Left ventricle myocardium inferior (tissue), 1 donor: ENCODE results near the gene NSMF. TPM values are rescaled to one million over a fixed set of nuclear protein-coding genes. Genes with fewer than 3 reads are reported as not detected.

Experiments
- DNase-seq: peaks from one replicate; pipeline ENCODE4 v3.0.0-alpha.2; 2020
- H3K27ac ChIP-seq: fragments of 200-600 bp; replicated peaks from 2 replicates; pipeline ENCODE4 v1.8.0; 2021
- H3K27me3 ChIP-seq: fragments of 200-600 bp; 2 replicates; pipeline ENCODE4 v1.8.0; 2021; ENCODE audit warnings: low read depth
- H3K36me3 ChIP-seq: fragments of 200-600 bp; 2 replicates; pipeline ENCODE4 v1.8.0; 2021
- H3K4me1 ChIP-seq: fragments of 200-600 bp; 2 replicates; pipeline ENCODE4 v1.8.0; 2021
- H3K4me3 ChIP-seq: fragments of 200-600 bp; 2 replicates; pipeline ENCODE4 v1.8.0; 2021; ENCODE audit warnings: mild to moderate bottlenecking, moderate library complexity
- H3K9me3 ChIP-seq: fragments of 200-600 bp; replicated peaks from 2 replicates; pipeline ENCODE4 v1.8.0; 2021
- CTCF ChIP-seq: fragments of 200-600 bp; IDR thresholded peaks from 2 replicates; pipeline ENCODE4 v1.8.0; 2021; ENCODE audit warnings: antibody characterized with exemption, mild to moderate bottlenecking, borderline replicate concordance
- intact Hi-C: fragments of 100-400 bp; cut with micrococcal nuclease; formaldehyde crosslinking; loops from one replicate; pipeline ENCODE4 v1.11.0; 2022
- total RNA-seq: library from RNA; stranded (reverse); fragmentation: NEBNext Ultra II Directional; extraction: Animal tissue kit (Norgen Biotek cat#: 25700); gene quantifications from one replicate; pipeline ENCODE4 v1.2.1, GENCODE V29; 2021
- donor health status: DM: no; HTN: yes; CAD: no; lungs with severe emphysema.

The NSMF gene
- total RNA-seq, 1 donor from 2014 or later, result 9.8 TPM

- intact Hi-C loops, result no loop called here
- Histone ChIP-seq H3K4me1 (peaks cover 4% of the 10 kb centered on the region), H3K9me3 (no peaks in the 10 kb centered on the region), H3K36me3 (peaks cover 19% of the 10 kb centered on the region), H3K27me3 (peaks cover 21% of the 10 kb centered on the region), H3K27ac (no peak overlapping the region), H3K4me3 (no peak overlapping the region)
- no peak for DNase-seq
- no peak for TF ChIP-seq CTCF
Measured at GRCh38 chr9:137447722-137448601, 11.2 kb downstream of the NSMF start.

- intact Hi-C loops, result no loop called here
- no peak overlapping the region for H3K27ac ChIP-seq
- no peak for DNase-seq
Measured at GRCh38 chr9:137446851-137447471, 12.2 kb downstream of the NSMF start.

GRCh38 chr9:137445930-137446431 lies 13.2 kb downstream of the NSMF start:
- Histone ChIP-seq H3K27me3 (peaks cover 40% of the 10 kb centered on the region), H3K9me3 (no peaks in the 10 kb centered on the region), H3K4me3 (no peak overlapping the region), H3K36me3 (peaks cover 11% of the 10 kb centered on the region), H3K4me1 (peaks cover 13% of the 10 kb centered on the region), H3K27ac (no peak overlapping the region)
- DNase-seq, result no peak
- TF ChIP-seq CTCF, result no peak
- intact Hi-C loops, result no loop called here

More at GRCh38 chr9:137446851-137447471, 12.2 kb downstream of the NSMF start:
- no peaks in the 10 kb centered on the region for H3K9me3 ChIP-seq
- peaks cover 11% of the 10 kb centered on the region for H3K36me3 ChIP-seq
- no peak overlapping the region for H3K4me3 ChIP-seq
- H3K4me1 ChIP-seq, result peaks cover 5% of the 10 kb centered on the region
- peaks cover 31% of the 10 kb centered on the region for H3K27me3 ChIP-seq
- no peak for TF ChIP-seq CTCF

- Histone ChIP-seq H3K4me3 (no peak overlapping the region), H3K36me3 (peaks cover 11% of the 10 kb centered on the region), H3K9me3 (no peaks in the 10 kb centered on the region), H3K27me3 (peaks cover 40% of the 10 kb centered on the region), H3K4me1 (peaks cover 13% of the 10 kb centered on the region), H3K27ac (no peak overlapping the region)
- peak; percentile 71 for DNase-seq
- intact Hi-C loops, result no loop called here
- peak; percentile 85 for TF ChIP-seq CTCF
Measured at GRCh38 chr9:137445275-137445807, 13.8 kb downstream of the NSMF start.

GRCh38 chr9:137444106-137444790 lies 14.9 kb downstream of the NSMF start:
- H3K4me1 ChIP-seq, result peaks cover 17% of the 10 kb centered on the region
- peaks cover 44% of the 10 kb centered on the region for H3K27me3 ChIP-seq
- H3K36me3 ChIP-seq, result peaks cover 7% of the 10 kb centered on the region
- H3K27ac ChIP-seq, result no peak overlapping the region
- TF ChIP-seq CTCF, result no peak
- no peak overlapping the region for H3K4me3 ChIP-seq
- no peak for DNase-seq
- no peaks in the 10 kb centered on the region for H3K9me3 ChIP-seq
- intact Hi-C loops, result no loop called here
